ENCODE data around the gene CENPO.
"Not testable (repeated sequence)": the region's sequence is repeated elsewhere in the genome, so short reads cannot be mapped to it uniquely, and the experiment has no call there.

Gene CENPO

DNA sequence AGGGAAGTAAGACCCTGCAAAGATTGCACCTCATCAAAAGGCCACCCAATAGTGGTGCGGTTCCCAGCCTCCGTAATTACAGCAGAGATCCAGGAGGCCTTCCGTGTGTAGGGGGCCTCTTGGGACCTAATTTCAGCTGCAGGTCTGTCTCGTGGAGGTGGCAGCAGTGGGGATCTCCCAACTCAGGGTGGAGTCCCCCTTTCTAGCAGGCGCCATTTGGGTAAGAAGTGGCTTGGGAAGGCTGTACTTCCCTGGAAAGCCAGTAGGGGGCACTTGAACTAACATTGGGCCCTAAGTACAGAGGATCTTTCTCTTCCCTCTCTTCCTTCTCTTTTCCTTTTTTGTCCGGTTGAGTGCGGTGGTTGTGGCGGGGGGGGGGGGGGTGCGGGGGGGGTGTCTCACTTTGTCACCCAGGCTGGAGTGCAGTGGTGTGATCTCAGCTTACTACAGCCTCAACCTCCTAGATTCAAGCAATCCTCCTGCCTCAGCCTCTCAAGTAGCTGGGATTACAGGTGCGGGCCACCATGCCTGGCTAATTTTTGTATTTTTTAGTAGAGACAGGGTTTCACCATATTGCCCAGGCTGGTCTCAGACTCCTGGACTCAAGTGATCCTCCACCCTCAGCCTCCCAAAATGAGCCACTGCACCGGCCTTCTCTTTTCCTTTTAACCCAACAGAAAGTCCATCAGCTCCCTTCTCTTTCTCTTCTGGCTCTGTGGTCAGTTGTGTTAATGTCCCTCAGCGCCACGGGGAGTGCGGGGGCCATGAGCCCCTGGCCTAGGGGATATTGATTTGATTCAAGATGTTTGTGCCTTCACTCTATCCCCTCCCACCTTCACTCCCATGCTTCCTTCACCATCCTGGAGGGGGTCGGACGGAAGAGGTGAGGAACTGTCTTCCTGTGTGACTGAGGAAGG, 32.0 kb downstream of the CENPO start:
- DNase-seq: no peak

DNA sequence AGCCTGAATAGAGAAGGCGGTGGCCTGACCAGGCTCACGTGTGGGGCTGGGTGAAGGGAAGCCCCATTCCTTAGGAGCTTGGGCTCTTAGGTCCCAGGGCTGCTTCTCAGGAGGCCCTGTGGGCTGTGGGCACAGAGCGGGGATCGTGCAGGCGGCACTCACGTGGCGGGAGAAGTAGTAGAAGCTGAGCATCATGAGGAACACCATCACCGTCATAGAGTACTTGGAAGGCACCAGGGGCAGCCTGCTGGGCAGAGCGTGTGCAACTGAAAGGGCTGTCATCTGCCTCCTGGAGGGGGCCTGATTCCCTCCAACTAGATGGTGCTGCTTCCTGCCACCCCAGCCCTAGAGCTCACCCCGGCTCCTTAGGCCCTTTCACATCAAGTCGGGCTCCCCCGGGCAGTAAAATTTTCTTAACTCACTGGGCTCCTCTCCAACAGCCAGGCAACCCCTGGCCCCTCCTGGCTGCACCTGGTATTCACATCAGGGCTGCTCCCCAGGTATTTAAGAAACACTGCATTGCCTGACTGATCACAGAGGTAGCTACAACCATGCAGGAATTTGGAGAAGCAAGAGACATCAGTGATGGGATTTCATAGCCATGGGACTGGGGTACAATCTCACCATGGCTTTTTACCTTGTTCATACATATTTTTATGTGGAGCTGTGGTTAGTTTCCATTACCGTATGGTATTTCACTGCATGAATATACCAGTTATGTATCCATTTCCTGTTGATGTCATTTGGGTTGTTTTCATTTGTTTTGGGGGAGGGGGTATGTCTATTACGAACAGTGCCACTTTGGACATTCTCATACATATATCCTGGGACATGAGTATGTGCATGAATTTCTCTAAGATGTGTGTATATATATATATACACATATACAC, 32.9 kb downstream of the CENPO start:
- no peak for DNase-seq

DNA sequence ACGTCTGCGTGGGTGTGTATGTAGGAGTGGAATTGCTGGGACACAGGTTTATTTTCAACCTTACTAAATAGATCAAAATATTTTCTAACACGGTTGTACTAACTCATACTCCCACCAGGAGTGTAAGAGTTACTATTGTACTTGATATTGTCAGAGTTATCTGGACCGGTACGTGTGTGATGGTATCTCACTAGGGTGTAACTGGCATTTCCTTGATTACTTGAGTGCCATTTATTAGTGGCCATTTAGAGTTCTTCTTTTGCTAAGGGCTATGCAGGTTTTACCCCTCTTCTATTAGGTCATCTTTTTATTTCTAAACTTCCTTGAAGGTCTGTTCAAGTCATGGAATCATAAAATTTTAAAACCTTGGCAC, 33.5 kb downstream of the CENPO start:
- no peak for DNase-seq

DNA sequence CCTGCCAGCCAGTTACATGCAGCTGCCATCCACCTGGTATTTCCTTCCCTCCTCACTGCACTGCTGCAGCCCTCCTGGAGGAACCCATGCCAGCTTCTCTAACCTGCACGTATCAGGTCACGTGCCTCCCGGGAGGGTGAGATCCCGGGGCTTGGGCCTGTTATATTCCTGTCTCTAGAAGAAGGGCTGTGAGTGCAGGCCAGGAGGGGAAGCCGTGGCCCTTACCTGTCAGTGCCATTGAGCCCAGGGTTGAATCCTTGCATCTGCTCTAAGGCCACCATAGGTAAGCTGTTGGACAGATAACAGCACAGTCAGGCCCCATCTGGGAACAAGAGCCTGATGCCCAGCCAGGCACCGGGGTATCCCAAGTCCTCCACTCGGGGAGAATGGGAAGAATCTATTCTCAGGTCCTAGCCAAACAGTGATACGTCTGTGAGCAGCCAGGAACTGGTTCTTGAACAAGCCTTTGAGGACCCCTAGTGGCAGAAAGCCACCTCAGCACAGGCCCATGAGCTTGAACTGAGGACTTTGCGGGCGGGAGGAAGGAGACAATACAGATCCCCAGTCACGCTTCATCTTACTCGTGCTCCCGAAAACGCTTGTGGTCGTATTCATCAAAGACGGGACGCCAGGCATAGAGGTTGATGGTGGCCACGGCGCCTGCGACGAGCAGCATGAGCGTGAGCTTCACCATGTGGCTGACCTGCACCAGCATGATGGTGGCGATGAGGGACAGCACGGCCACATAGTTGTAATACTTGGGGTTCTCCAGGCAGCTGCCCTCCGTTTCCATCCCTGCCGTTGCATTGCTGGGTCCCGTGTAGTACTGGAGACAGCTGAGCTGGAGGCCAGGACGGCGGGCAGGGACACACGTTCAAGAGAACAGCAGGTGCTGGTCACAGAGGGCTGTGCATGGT, 34.4 kb downstream of the CENPO start:
- peak; percentile 59 for DNase-seq

DNA sequence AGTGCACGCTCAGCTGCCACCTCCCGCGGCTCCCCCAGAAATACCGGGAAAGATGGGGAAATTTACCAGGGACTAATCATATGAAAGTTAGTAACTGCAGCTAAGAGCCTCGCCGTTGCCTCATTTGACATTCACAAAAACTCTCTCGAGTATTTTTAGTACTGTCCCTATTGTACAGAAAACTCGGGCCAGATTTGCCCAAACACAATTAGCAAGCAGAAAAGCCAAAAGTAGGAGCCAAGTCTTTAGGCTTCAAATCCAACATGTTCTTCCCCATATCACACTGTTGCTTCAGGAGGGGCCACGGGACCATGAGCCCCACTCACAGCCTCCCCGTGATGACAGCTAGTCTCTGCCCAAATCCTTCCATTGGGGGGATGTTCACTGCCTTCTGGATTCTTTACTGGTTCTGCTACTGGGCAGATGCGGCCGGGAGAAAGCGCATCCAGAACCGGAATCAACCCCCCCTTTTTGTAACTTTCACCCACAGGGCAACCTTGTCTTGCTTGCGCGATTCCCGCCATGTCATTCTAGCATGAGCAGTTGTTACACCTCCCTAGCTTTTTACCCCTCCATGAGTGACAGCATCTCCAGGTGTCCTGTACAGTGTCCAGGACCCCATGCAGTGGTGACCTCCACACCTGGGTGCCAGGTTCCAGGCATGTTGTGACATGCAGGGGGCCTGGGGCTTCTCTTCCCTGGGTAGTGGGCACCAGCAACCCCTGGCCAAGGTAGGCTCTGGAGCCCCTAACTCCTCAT, 35.2 kb downstream of the CENPO start:
- DNase-seq: no peak

DNA sequence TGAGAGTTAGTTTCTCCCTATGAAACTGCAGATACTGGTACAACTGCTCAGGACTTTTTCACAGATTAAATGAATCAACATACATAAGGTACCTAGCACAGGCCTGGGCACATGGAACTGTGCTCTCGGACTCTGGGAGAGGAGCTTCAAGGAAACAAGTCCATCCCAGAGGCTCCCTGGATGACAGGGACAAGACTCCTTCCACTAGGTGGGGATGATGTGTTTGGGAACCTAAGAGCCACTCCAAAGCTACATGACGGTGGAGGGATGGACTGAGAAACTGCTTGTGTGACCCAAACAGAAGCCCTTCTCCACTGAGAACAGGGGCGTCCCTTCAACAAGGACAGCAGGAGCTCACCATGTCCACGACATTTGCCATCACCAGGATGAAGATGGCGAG, 37.1 kb downstream of the CENPO start:
- no peak for DNase-seq

DNA sequence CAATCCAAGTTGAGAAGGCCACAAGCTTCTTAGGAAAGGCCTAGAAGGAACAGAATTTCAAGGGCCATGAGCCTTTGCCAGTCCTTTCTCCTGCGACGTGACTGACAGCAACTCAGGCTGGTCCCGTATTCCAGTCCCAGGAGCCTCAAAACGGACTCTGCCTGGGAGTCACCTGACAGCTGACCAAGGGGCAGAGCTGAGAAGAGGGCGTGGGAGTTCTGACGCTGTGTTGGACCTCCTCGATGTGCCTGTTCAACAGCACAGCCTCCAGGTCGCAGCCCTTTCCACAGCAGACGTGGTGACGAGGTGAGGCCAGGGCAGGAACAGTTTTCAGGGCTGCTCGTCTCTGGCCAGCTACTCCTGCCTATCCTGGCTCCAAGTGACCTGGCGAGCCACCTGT, 37.6 kb downstream of the CENPO start:
- DNase-seq: no peak

DNA sequence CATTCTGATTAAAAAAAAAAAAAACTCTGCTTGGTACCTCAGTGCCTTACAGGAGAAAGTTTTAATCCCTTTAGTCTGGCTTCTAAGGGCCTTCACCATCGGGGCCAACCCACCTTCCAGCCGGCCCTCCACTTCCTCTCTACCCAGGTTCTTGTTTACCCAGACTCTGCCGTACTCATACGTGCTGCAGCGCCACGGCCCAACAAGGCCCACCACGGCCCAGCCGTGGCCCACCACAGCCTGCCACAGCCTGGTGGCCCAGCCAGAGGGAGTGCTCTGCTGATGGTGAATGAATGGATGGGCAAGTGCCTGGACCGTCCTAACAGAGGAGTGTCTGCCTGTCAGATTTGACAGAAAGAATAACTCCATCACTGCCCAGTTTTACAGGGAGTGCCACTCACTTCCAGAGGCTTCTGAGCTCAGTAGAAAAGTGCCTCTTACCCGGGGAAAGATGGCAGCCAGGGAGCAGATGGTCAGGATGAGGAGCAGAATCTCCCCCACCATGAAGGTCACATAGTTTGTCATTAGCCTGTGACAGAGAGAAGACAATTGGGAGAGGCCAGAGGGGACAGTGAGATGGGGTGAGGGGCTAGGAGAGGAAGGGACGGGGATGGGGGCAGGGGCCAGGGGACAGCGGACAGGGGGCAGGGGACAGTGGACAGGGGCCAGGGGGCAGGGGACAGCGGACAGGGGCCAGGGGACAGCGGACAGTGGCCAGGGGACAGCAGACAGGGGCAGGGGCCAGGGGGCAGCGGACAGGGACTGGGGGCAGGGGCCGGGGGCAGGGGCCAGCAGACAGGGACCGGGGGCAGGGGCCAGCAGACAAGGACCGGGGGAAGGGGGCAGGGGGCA, 38.2 kb downstream of the CENPO start:
- DNase-seq: no peak

DNA sequence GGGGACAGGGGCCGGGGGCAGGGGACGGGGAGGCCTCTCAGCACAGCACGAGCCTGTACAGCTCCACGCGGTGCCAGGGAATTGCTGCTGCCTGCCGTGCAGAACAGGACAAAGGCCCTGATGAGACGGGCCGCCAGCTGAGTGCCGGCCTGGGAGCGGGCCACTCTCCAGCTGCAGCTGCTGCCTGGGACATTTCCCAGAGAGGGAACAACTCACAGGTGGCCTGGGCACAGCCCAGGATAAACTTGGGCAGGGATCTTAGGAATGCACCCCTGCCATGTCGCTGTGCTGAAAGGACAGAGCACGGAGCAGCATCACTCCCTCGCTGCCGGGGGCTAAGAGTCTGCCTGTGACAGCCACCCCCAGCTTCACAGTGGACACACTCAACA, 38.8 kb downstream of the CENPO start:
- DNase-seq: no peak

DNA sequence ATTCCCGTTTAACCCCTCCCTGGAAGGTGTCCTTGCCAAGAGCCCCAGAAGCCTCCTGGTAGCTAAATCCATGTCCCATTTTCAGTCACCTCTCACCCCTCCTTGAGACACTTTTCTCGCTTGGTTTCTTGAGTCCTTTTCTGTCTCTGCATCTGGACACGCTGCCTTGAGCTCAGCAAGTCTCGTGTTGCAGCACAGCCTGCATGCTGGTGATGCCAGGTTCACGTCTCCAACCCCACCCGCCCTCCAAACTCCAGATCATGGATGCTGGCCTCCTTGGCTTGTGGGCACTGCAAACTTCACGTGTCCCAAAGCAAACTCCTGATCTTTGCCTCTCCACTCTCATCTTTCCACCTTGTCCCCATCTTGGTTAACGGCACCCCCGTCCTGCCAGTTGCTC, 39.3 kb downstream of the CENPO start:
- no peak for DNase-seq

DNA sequence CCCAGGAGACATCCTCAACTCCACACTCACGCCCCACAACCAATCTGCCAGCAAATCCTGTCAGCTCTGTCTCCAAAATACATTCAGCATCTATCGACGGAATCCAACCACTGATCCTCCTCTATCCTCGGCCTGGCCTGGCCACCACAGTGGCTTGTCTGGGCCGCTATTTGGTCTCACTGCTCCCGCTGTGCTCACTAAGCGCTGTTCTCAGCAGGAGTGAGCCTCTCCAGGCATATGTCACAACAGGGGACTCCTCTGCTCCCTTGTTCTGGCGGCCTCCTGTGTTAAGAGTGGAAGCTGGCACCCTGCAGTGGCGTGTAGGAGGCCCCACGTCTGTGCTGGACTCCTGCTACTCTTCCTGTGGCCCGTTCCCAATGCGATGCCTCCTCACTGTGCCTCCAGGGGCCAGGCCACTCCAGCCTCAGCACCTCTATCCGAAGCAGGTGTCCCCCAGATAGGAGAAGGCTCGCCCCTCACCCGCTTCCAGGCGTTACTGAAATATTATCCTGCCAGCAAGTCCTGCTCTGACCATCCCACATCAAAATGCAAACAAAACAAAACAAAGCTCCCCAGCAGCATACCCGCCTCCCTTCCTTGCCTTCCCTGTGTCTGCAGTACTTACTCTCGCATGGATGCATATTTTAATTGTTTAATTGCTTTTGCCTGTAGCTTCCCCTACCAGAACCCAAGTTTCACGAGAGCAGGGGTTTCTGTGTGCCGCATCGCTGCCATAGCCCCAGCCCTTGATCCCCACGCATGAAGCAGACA, 39.9 kb downstream of the CENPO start:
- no peak for DNase-seq

DNA sequence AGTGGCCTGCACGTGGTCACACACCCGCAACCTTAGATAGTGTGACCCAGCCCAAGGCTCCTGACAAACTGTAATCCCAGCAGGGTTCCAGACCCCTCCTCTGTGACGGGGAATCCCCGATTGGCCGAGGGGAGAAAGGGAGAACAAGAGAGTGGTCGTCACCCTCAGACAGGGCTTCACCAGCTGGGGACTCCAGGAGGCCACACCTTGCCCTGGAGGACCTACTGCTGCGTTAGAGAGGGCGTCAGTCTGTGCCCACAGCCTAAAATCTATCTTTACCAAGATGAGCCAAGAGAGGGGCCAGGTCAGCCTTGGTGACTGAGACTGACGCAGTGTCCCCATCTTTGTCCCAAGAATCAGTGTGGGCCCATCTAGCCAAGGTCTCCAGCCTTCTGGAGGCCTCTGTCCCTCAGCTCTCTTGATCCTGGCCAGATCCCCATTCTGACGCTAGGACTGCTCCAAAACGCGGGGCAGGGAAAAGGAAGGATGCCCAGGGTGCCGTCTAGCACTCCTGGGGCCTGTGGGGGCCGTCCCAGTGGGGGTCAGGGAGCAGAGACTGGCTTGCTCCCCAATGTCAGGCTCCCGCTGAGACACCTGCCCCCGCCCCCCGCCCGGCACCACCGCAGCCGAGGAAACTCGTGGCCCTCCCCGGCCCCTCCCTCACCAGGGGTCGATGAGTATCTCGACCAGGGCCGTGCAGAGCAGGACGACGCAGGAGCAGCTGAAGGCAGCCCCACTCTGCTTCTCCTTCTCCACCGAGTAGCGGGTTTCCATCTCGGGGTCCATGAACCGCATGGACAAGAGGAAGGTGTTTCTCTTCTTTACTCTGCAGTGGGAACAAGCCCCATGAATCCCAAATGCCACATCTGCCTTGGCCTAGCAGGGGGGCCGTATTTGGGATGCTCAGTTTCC, 40.9 kb downstream of the CENPO start:
- DNase-seq: no peak

DNA sequence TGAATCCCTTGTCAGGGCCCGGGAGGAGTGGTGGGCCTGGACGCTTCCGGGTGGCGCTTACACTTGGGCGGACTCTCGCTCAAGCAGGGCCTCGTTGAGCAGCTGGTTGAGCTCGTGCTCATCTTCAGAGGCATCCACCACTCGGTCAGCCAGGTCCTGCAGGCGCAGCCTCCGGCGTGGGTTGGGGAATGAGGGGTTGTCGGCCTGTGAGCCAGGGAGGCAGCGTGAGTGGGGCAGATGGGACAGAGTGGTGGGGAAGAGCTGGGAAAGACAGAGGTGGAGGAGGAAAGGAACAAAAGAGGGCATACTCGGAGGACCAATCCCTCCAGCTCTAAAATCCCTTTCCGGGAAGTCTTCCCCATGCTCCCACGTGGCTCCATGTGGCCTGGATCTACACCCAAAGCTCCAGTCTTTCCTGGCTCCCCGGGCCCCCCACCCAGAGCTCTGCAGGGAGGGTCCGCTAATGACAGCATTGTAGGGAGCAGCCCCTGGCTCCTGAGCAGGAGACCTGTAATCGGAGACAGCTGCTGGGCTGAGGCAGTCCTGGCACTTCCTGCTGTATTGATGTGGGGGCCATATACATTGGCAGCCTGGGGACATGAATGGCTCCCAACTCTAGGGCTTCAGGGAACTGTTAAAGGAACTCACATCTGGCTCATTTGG, 41.6 kb downstream of the CENPO start:
- DNase-seq: no peak

DNA sequence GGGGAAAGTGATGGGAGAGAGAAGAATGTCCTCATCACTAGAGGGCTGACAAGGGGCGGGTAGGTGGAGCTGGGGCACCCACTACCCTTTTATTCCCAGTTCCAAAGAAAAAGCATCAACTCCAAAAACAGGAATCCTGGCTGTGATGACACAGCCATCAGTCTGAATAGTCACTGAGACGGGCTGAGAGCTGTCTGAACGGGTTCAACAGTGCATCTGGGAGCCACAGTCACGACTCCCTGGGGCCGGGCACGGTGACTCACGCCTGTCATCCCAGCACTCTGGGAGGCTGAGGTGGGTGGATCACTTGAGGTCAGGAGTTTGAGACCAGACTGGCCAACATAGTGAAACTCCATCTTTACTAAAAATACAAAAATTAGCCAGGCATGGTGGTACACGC, 42.2 kb downstream of the CENPO start:
- not testable (repeated sequence) for DNase-seq

DNA sequence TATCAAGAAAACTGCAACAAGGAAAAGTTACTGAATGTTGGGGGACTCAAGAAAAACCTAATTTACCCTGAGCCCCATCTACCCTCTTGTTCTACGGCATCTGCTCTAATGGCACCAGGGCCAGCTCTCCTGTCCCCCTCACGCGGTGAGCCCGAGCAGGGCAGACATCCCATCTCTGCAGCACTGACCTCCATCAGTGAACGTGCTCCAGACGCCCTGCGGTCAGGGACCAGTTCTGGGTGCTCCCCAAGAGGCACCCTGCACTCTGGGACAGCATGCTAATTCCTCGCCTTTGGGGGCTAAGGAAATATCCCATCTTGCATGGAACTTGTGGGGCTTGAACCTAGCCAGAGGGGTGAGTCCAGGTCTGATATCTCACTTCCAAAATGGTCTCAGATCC, 43.0 kb downstream of the CENPO start:
- DNase-seq: no peak

DNA sequence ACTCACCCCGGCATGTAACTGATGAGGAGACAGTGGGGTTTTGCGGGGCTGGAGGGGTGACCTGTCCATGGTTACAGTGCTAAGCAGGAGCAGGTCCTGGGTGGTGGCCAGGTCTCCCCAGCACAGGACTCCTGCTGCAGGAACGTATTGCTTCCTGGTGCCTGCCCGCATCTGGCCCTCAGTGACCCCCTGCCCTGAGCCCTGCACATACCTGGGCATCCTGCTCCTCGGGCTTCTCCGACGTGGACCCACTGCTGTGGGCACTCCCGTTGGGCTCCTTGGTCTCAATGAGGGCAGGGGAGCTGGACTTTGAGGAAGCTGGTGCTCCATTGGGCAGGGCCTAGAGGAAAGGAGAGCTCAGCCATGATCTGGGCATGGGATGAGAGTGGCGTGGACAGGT, 43.5 kb downstream of the CENPO start:
- no peak for DNase-seq

DNA sequence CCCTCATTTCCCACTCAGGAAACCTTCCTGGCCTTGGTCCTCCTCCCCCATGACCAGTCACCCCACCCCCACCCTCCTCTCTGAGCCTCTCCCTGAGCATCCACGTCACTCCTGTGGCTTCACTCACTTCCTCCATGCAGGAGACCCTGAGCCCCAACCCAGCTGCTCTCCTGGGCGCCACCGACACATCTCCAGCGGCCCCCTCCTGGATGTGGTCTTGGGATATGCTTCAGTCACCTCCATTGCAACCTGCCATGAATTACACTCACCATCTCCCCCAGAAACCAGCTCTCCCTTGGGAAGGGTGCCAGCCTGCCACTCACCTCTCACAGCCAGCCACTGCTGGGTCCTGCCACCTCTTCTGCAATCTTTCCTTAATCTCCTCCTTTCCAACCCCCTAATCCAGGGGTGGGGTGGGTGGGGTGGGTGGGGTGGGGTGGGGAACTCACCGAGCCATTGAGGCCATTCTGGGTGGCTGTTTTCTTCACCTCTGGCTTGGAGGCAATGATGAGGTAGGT, 44.8 kb downstream of the CENPO start:
- DNase-seq: no peak

DNA sequence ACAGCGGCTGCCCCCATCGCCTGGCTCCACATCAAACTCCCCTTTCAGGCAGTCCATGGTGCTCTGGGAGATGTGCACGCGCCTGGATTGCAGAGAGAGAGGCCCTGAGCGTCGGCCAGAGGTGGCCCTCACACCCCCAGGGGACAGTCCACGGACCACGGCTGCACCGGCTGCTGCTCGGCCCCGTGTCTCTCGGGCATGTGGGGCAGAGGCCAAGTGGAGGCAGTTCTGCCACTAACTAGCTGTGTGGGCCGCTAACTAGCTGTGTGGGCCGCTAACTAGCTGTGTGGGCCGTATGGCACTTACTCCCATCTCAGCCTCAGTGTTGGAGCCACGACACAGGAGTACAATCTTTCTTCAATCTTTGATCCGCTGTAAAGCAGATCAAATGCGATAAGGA, 45.3 kb downstream of the CENPO start:
- DNase-seq: no peak

DNA sequence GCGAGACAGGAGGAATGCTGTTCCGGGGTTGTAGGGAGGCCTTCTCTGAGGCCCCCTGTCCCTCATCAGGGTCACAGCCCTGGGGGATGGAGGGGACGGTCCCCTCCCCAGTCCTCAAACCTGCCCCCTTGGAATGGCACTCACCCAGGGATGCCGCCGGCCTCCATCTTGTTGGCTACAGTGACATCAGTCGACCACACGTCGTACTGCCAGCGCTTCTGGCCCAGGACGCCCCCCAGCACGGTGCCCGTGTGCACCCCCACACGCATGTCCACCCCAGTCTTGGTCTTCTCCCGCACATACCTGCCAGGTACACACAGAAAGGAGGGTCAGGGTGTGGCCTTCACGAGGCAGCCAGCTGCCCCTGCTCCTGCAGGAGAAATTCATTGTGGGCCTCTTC, 46.5 kb downstream of the CENPO start:
- DNase-seq: no peak

Data from DMS 273 treated with DMSO at 0.1 percent for 48 hours (cell line).